Upper lobe of right lung (tissue), 1 donor: ENCODE data around the gene PEX14. TPM values are rescaled to one million over a fixed set of nuclear protein-coding genes. Genes with fewer than 3 reads are reported as not detected.

Source experiments
- ATAC-seq: fragments of 200-7000 bp; cut with Tn5 transposase; one replicate; pipeline ENCODE4 v1.9.1; 2020; ENCODE audit warnings: mild to moderate bottlenecking, moderate library complexity
- DNase-seq: peaks from one replicate; pipeline ENCODE4 v3.0.0-alpha.2; 2020
- H3K27ac ChIP-seq: fragments of 200-600 bp; one replicate; pipeline ENCODE4 v1.8.0; 2022
- H3K27me3 ChIP-seq: fragments of 200-600 bp; one replicate; pipeline ENCODE4 v1.8.0; 2022; ENCODE audit warnings: mild to moderate bottlenecking
- H3K36me3 ChIP-seq: fragments of 200-600 bp; one replicate; pipeline ENCODE4 v1.8.0; 2022
- H3K4me1 ChIP-seq: fragments of 200-600 bp; one replicate; pipeline ENCODE4 v1.8.0; 2022
- H3K4me3 ChIP-seq: fragments of 200-600 bp; one replicate; pipeline ENCODE4 v1.8.0; 2022; ENCODE audit warnings: mild to moderate bottlenecking
- H3K9me3 ChIP-seq: fragments of 200-600 bp; one replicate; pipeline ENCODE4 v1.8.0; 2022
- intact Hi-C: fragments of 100-400 bp; cut with DNase I; formaldehyde crosslinking; loops from one replicate; pipeline ENCODE4 v1.11.0; 2022
- total RNA-seq: library from RNA; stranded (reverse); fragmentation: NEBNext Ultra II Directional; extraction: Animal tissue kit (Norgen Biotek cat#: 25700); gene quantifications from one replicate; pipeline ENCODE4 v1.2.1, GENCODE V29; 2021
- TF ChIP-seq, protein P1 (sequence below): fragments of 200-600 bp; IDR thresholded peaks from one replicate; pipeline ENCODE4 v1.8.0; 2022; ENCODE audit warnings: antibody characterized with exemption
- donor health status: DM: no; HTN: yes; CAD: no; lungs with severe emphysema.

The PEX14 gene
- total RNA-seq, 1 donor from 2014 or later = 25.8 TPM

DNA sequence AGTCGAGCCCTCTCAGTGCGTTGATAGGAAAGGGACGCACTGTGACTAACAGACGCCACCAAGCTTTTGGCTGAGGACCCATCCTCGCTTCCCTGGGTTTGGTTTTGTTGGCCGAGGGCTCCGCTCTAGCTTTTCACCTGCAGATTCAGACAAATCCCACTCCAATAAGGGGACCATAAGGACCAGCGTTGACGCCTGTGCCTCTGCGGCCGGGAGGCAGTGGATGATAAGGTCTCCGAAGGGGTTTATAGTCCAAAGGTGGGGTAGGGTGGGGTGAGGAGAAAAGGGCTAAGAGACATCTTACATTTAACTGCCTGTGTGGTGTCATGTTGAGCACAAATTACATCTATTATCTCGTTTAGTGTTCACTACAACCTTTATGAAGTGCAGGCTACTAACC is 760 bp downstream of the PEX14 start:
- DNase-seq (no peak), ATAC-seq (no peak)
- TF ChIP-seq, protein P1, sequence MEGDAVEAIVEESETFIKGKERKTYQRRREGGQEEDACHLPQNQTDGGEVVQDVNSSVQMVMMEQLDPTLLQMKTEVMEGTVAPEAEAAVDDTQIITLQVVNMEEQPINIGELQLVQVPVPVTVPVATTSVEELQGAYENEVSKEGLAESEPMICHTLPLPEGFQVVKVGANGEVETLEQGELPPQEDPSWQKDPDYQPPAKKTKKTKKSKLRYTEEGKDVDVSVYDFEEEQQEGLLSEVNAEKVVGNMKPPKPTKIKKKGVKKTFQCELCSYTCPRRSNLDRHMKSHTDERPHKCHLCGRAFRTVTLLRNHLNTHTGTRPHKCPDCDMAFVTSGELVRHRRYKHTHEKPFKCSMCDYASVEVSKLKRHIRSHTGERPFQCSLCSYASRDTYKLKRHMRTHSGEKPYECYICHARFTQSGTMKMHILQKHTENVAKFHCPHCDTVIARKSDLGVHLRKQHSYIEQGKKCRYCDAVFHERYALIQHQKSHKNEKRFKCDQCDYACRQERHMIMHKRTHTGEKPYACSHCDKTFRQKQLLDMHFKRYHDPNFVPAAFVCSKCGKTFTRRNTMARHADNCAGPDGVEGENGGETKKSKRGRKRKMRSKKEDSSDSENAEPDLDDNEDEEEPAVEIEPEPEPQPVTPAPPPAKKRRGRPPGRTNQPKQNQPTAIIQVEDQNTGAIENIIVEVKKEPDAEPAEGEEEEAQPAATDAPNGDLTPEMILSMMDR = no peak
- H3K4me3 ChIP-seq = peak overlapping the region; percentile 86
- H3K36me3 ChIP-seq = no peaks in the 10 kb centered on the region
- intact Hi-C loops = no loop called here
- peak overlapping the region; percentile 84 for H3K27ac ChIP-seq
- peaks cover 24% of the 10 kb centered on the region for H3K4me1 ChIP-seq
- H3K27me3 ChIP-seq = no peaks in the 10 kb centered on the region
- H3K9me3 ChIP-seq = no peaks in the 10 kb centered on the region

- Histone ChIP-seq H3K4me3 (no peak overlapping the region), H3K4me1 (peaks cover 11% of the 10 kb centered on the region), H3K27ac (no peak overlapping the region), H3K9me3 (no peaks in the 10 kb centered on the region), H3K36me3 (no peaks in the 10 kb centered on the region), H3K27me3 (no peaks in the 10 kb centered on the region)
- ATAC-seq (no peak), DNase-seq (peak; percentile 16)
- intact Hi-C loops = no loop called here
- TF ChIP-seq, protein P1 = no peak
Observed at GRCh38 chr1:10479296-10479695, 4.5 kb downstream of the PEX14 start.

- intact Hi-C loops = no loop called here
- no peaks in the 10 kb centered on the region for H3K36me3 ChIP-seq
- no peak for ATAC-seq
- TF ChIP-seq, protein P1 = no peak
- H3K4me1 ChIP-seq = peaks cover 8% of the 10 kb centered on the region
- no peak overlapping the region for H3K27ac ChIP-seq
- no peak for DNase-seq
- H3K9me3 ChIP-seq = no peaks in the 10 kb centered on the region
- H3K4me3 ChIP-seq = no peak overlapping the region
- H3K27me3 ChIP-seq = no peaks in the 10 kb centered on the region
Observed at GRCh38 chr1:10480614-10481013, 5.9 kb downstream of the PEX14 start.

DNA sequence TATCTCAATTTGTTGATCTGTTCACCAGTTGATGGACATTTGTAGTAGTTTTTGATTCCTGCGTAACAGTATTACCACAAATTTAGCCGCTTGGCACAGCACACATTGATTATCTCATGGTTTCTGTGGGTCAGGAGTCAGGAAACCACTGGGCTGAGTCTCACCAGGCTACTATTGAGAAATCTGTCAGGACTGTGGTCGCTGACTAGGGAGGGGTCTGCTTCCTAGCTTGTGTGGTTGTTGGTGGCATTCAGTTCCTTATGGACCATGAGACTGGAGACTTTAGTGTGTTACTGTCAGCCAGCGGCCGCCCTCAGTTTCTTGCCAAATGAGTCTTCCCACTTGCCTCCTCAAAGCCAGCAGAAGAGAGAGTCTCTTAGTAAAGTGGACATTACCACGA is 9.8 kb downstream of the PEX14 start:
- Histone ChIP-seq H3K36me3 (no peaks in the 10 kb centered on the region), H3K27ac (peak overlapping the region; percentile 24), H3K27me3 (no peaks in the 10 kb centered on the region), H3K4me1 (no peaks in the 10 kb centered on the region), H3K9me3 (no peaks in the 10 kb centered on the region), H3K4me3 (no peak overlapping the region)
- TF ChIP-seq, protein P1 = no peak
- peak; percentile 71 for DNase-seq
- ATAC-seq = peak; percentile 97
- intact Hi-C loops = no loop called here

- no peak for ATAC-seq
- Histone ChIP-seq H3K27me3 (no peaks in the 10 kb centered on the region), H3K4me1 (peaks cover 1% of the 10 kb centered on the region), H3K27ac (no peak overlapping the region), H3K9me3 (no peaks in the 10 kb centered on the region), H3K4me3 (no peak overlapping the region), H3K36me3 (no peaks in the 10 kb centered on the region)
- intact Hi-C loops = loop anchor here (10.0 kb wide), 1 partner anchor 55 kb away; the partner anchor contains the start of gene CENPS
- DNase-seq = peak; percentile 8
- TF ChIP-seq, protein P1 = no peak
Observed at GRCh38 chr1:10489291-10490055, 14.7 kb downstream of the PEX14 start.
